PC-3 (cell line): Measurements from ENCODE around the gene ST3GAL3. TPM values are rescaled to one million over a fixed set of nuclear protein-coding genes. Genes with fewer than 3 reads are reported as not detected.

Source experiments
- ATAC-seq: fragments of 200-7000 bp; cut with Tn5 transposase; 2 replicates; pipeline ENCODE4 v1.9.1; 2020; ENCODE audit warnings: mild to moderate bottlenecking, moderate library complexity
- BruUV-seq: library from RNA; stranded (reverse); fragments of 400-500 nt; replicated peaks from 2 replicates; lab custom pipeline; 2021; lab: Mats Ljungman, UMichigan
- CTCF ChIA-PET: fragments of 300-600 bp; sonication (Branson Sonifier 250); formaldehyde crosslinking; loops from one replicate; lab custom pipeline; 2022; ENCODE audit warnings: antibody characterized with exemption; lab: Charles Lee
- POLR2A ChIA-PET: fragments of 300-600 bp; sonication (Branson Sonifier 250); formaldehyde crosslinking; loops from one replicate; lab custom pipeline; 2022; ENCODE audit warnings: antibody characterized with exemption; ENCODE audit not compliant: unreplicated experiment; lab: Charles Lee
- DNase-seq: peaks from one replicate; pipeline ENCODE4 v3.0.0-alpha.2; 2015
- H2AFZ ChIP-seq: fragments of 300-600 bp; sonication (generic); 2 replicates; pipeline ENCODE4 v1.6.0; 2016; ENCODE audit warnings: antibody characterized with exemption, low read length
- H3F3A ChIP-seq: fragments of 300-600 bp; sonication (generic); one replicate; pipeline ENCODE4 v1.6.0; 2017; ENCODE audit warnings: antibody characterized with exemption, low read length, control low read depth, mild to moderate bottlenecking; ENCODE audit not compliant: unreplicated experiment
- H3K27ac ChIP-seq: fragments of 300-600 bp; sonication (generic); 2 replicates; pipeline ENCODE4 v1.5.1; 2016; ENCODE audit warnings: mild to moderate bottlenecking, low read length
- H3K27me3 ChIP-seq: fragments of 300-600 bp; sonication (generic); 2 replicates; pipeline ENCODE4 v1.6.1; 2016; ENCODE audit warnings: low read length, mixed read lengths
- H3K36me3 ChIP-seq: fragments of 300-600 bp; sonication (generic); 2 replicates; pipeline ENCODE4 v1.6.1; 2016; ENCODE audit warnings: low read depth, mixed run types, low read length, mixed read lengths
- H3K4me1 ChIP-seq: fragments of 300-600 bp; sonication (generic); 2 replicates; pipeline ENCODE4 v1.5.1; 2016; ENCODE audit warnings: low read length; ENCODE audit not compliant: insufficient read depth
- H3K4me2 ChIP-seq: fragments of 300-600 bp; sonication (generic); 2 replicates; pipeline ENCODE4 v1.6.0; 2016; ENCODE audit warnings: low read length
- H3K4me3 ChIP-seq: fragments of 300-600 bp; sonication (generic); 2 replicates; pipeline ENCODE4 v1.5.1; 2016; ENCODE audit warnings: mild to moderate bottlenecking, low read length, mixed read lengths
- H3K79me2 ChIP-seq: fragments of 300-600 bp; sonication (generic); 2 replicates; pipeline ENCODE4 v1.6.1; 2017; ENCODE audit warnings: low read length, mixed read lengths
- H3K9ac ChIP-seq: fragments of 300-600 bp; sonication (generic); 2 replicates; pipeline ENCODE4 v1.6.0; 2016; ENCODE audit warnings: mild to moderate bottlenecking, low read length
- H3K9me2 ChIP-seq: fragments of 300-600 bp; sonication (generic); replicated peaks from 2 replicates; pipeline ENCODE4 v1.6.1; 2016; ENCODE audit warnings: mixed run types, low read length, mixed read lengths
- H3K9me3 ChIP-seq: fragments of 300-600 bp; sonication (generic); 2 replicates; pipeline ENCODE4 v1.6.1; 2016; ENCODE audit warnings: low read length, mixed read lengths
- H4K20me1 ChIP-seq: fragments of 300-600 bp; sonication (generic); 2 replicates; pipeline ENCODE4 v1.6.1; 2016; ENCODE audit warnings: low read length, mixed read lengths
- EZH2 ChIP-seq: fragments of 300-600 bp; sonication (generic); IDR thresholded peaks from one replicate; pipeline ENCODE4 v1.6.1; 2017; ENCODE audit warnings: antibody characterized with exemption, mild to moderate bottlenecking, low read length; ENCODE audit not compliant: unreplicated experiment
- EZH2phosphoT487 ChIP-seq: fragments of 300-600 bp; sonication (generic); IDR thresholded peaks from 2 replicates; pipeline ENCODE4 v1.6.1; 2018; ENCODE audit warnings: mild to moderate bottlenecking, antibody characterized with exemption, low read length, borderline replicate concordance
- intact Hi-C: fragments of 100-400 bp; cut with micrococcal nuclease; formaldehyde crosslinking; loops from 2 replicates; pipeline ENCODE4 v1.9.0; 2023
- total RNA-seq: library from RNA; depleted of rRNA; stranded (reverse); fragments of >200 nt; gene quantifications from 2 replicates; pipeline ENCODE4 v1.2.3, GENCODE V29; 2014
- TF ChIP-seq, protein P1 (sequence below): fragments of 300-600 bp; sonication (generic); conservative IDR thresholded peaks from 2 replicates; pipeline ENCODE4 v1.5.1; 2017; ENCODE audit warnings: antibody characterized with exemption, low read depth, mild to moderate bottlenecking, low read length

Gene ST3GAL3
- total RNA-seq, 1 experiment from 2014 or later = 9.0 TPM

DNA sequence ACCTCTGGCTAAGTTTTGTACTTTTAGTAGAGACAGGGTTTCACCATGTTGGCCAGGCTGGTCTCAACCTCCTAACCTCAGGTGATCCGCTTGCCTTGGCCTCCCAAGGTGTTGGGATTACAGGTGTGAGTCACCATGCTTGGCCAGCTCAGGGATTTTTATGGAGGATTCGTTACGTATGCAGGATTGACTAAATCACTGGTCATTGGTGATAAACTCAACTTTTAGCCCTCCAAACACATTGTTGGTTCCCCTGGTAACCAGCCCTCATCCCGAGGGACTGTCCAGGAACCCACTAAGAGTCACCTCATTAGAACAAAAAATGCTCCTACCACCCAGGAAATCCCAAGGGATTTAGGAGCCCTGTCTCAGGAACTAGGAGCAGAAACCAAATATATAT is 40.4 kb downstream of the ST3GAL3 start:
- H3K27ac ChIP-seq = peak overlapping the region; percentile 59
- peak; percentile 89 for DNase-seq
- H3K27me3 ChIP-seq = no peaks in the 10 kb centered on the region
- no TSS peak for BruUV-seq
- no peaks in the 10 kb centered on the region for H4K20me1 ChIP-seq
- TF ChIP-seq EZH2phosphoT487 = no peak
- TF ChIP-seq EZH2 = no peak
- TF ChIP-seq, protein P1, sequence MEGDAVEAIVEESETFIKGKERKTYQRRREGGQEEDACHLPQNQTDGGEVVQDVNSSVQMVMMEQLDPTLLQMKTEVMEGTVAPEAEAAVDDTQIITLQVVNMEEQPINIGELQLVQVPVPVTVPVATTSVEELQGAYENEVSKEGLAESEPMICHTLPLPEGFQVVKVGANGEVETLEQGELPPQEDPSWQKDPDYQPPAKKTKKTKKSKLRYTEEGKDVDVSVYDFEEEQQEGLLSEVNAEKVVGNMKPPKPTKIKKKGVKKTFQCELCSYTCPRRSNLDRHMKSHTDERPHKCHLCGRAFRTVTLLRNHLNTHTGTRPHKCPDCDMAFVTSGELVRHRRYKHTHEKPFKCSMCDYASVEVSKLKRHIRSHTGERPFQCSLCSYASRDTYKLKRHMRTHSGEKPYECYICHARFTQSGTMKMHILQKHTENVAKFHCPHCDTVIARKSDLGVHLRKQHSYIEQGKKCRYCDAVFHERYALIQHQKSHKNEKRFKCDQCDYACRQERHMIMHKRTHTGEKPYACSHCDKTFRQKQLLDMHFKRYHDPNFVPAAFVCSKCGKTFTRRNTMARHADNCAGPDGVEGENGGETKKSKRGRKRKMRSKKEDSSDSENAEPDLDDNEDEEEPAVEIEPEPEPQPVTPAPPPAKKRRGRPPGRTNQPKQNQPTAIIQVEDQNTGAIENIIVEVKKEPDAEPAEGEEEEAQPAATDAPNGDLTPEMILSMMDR = no peak
- no peaks in the 10 kb centered on the region for H3K36me3 ChIP-seq
- no peak overlapping the region for H3K9ac ChIP-seq
- intact Hi-C loops = no loop called here
- no peak overlapping the region for H3K4me2 ChIP-seq
- no peak overlapping the region for H3K4me3 ChIP-seq
- no peaks in the 10 kb centered on the region for H3K9me3 ChIP-seq
- no peaks in the 10 kb centered on the region for H3F3A ChIP-seq
- no peak overlapping the region for H2AFZ ChIP-seq
- ChIA-PET POLR2A (no interaction called here), CTCF (no interaction called here)
- H3K4me1 ChIP-seq = peaks cover 6% of the 10 kb centered on the region
- no peaks in the 10 kb centered on the region for H3K9me2 ChIP-seq
- no peaks in the 10 kb centered on the region for H3K79me2 ChIP-seq
- ATAC-seq = peak; percentile 80

DNA sequence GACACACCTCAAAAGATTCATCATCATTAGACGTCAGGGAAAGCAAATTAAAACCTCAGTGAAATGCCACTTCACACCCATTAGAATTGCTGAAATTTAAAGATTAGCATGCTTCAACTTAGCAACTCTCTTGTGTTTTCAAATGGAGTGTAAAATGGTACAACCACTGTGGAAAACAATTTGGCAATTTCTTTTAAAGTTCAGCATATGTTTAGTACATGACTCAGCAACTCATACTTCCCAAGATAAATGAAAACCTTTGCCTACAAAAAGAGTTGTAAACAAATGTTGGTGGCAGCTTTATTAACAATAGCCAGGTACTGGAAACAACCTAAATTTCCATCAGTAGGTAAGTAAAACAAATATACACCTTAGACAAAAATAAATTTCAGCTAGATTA is 42.7 kb downstream of the ST3GAL3 start:
- H3K79me2 ChIP-seq = no peaks in the 10 kb centered on the region
- ATAC-seq (no peak), DNase-seq (peak; percentile 18)
- no peaks in the 10 kb centered on the region for H3K36me3 ChIP-seq
- H3F3A ChIP-seq = no peaks in the 10 kb centered on the region
- no TSS peak for BruUV-seq
- H4K20me1 ChIP-seq = no peaks in the 10 kb centered on the region
- peaks cover 6% of the 10 kb centered on the region for H3K4me1 ChIP-seq
- H3K27ac ChIP-seq = peak overlapping the region; percentile 5
- TF ChIP-seq, protein P1 = no peak
- no peak for TF ChIP-seq EZH2phosphoT487
- no peak for TF ChIP-seq EZH2
- intact Hi-C loops = no loop called here
- CTCF ChIA-PET = no interaction called here
- POLR2A ChIA-PET = no interaction called here
- H3K27me3 ChIP-seq = no peaks in the 10 kb centered on the region
- no peak overlapping the region for H3K4me2 ChIP-seq
- no peak overlapping the region for H3K9ac ChIP-seq
- no peaks in the 10 kb centered on the region for H3K9me2 ChIP-seq
- H3K4me3 ChIP-seq = no peak overlapping the region
- no peak overlapping the region for H2AFZ ChIP-seq
- no peaks in the 10 kb centered on the region for H3K9me3 ChIP-seq

DNA sequence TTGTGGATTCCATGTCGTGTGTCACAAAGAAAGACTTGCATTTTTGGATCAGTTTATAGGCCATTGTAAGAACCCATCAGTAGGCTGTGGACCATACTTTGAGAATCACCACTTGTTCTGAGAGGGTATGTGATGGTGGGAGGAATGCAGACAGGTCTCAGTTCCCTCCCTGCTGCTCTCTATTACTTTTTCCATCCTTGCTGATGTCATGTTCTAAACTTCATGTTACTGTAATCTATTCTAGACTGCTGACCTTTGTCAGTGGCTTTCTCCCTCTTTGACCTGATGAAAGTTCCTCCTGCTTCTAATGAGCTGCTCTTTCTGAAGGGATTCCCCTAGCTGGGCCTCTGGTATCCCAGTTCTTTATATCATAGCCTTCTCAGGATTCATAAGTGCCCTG is 46.1 kb downstream of the ST3GAL3 start:
- H2AFZ ChIP-seq = no peak overlapping the region
- H3K27me3 ChIP-seq = no peaks in the 10 kb centered on the region
- TF ChIP-seq EZH2 (no peak), EZH2phosphoT487 (no peak)
- TF ChIP-seq, protein P1 = no peak
- H3K79me2 ChIP-seq = no peaks in the 10 kb centered on the region
- no peak for ATAC-seq
- BruUV-seq = no TSS peak
- no peaks in the 10 kb centered on the region for H3F3A ChIP-seq
- no peak overlapping the region for H3K4me2 ChIP-seq
- DNase-seq = no peak
- intact Hi-C loops = no loop called here
- no peak overlapping the region for H3K9ac ChIP-seq
- ChIA-PET POLR2A (no interaction called here), CTCF (no interaction called here)
- H3K9me3 ChIP-seq = no peaks in the 10 kb centered on the region
- no peak overlapping the region for H3K4me3 ChIP-seq
- H3K9me2 ChIP-seq = no peaks in the 10 kb centered on the region
- no peaks in the 10 kb centered on the region for H4K20me1 ChIP-seq
- no peak overlapping the region for H3K27ac ChIP-seq
- H3K36me3 ChIP-seq = no peaks in the 10 kb centered on the region
- H3K4me1 ChIP-seq = no peaks in the 10 kb centered on the region; the same call in 1 of the 2 replicates
